IgD-negative memory B cell (primary cell): ENCODE measurements around the gene COL20A1. TPM values are rescaled to one million over a fixed set of nuclear protein-coding genes. Genes with fewer than 3 reads are reported as not detected.

Source experiments
- H3K27ac Mint-ChIP-seq, 3 donors: one replicate each; pipeline ENCODE4 v1.8.0; 2020 to 2022; ENCODE audit warnings: mild to moderate bottlenecking in 3 of 3, mixed read lengths in 3 of 3, moderate library complexity in 1 of 3
- H3K27me3 Mint-ChIP-seq: one replicate; pipeline ENCODE4 v1.8.0; 2021; ENCODE audit warnings: mixed read lengths
- H3K36me3 Mint-ChIP-seq: one replicate; pipeline ENCODE4 v1.8.0; 2020; ENCODE audit warnings: mild to moderate bottlenecking, mixed read lengths
- H3K4me1 Mint-ChIP-seq, 3 donors: one replicate each; pipeline ENCODE4 v1.8.0; 2020 to 2022; ENCODE audit warnings: mixed read lengths in 3 of 3, mild to moderate bottlenecking in 1 of 3
- H3K4me3 Mint-ChIP-seq, 4 donors: one replicate each; pipeline ENCODE4 v1.8.0; 2020 to 2022; ENCODE audit warnings: mild to moderate bottlenecking in 4 of 4, mixed read lengths in 4 of 4, moderate library complexity in 3 of 4
- H3K9me3 Mint-ChIP-seq, 3 donors: one replicate each; pipeline ENCODE4 v1.8.0; 2020 to 2021; ENCODE audit warnings: mixed read lengths in 3 of 3, mild to moderate bottlenecking in 1 of 3
- polyA plus RNA-seq: library from polyadenylated mRNA; unstranded; fragments of 300-500 nt; fragmentation: Illumina TruSeq; gene quantifications from one replicate; pipeline ENCODE4 v1.2.3, GENCODE V29; 2021

The COL20A1 gene
- polyA plus RNA-seq, 1 donor from 2014 or later: not detected

DNA sequence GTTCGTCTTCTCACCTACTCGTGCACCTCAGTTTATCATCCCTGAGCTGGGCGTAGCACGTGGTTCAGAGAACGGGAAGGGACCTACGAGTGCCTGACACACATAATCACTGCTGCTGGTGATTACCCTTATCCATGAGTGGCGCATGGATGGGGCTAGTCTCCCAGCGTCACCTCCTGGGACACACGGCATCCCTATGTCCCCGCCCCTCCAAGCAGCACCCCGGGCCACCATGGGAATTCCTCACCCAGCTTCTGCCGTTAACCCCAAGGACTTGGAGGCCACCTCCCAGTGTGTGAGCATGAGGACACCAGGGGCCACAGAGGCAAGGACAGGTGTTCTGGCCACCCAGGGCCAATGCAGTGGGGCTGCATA is 58.3 kb downstream of the COL20A1 start:
- Mint-ChIP-seq H3K36me3 (no peaks in the 10 kb centered on the region), H3K9me3 (peaks cover 0 to 4% (median 0%) of the 10 kb centered on the region in 3 donors), H3K4me3 (no peak overlapping the region), H3K27me3 (no peaks in the 10 kb centered on the region), H3K27ac (no peak overlapping the region), H3K4me1 (no peaks in the 10 kb centered on the region)

DNA sequence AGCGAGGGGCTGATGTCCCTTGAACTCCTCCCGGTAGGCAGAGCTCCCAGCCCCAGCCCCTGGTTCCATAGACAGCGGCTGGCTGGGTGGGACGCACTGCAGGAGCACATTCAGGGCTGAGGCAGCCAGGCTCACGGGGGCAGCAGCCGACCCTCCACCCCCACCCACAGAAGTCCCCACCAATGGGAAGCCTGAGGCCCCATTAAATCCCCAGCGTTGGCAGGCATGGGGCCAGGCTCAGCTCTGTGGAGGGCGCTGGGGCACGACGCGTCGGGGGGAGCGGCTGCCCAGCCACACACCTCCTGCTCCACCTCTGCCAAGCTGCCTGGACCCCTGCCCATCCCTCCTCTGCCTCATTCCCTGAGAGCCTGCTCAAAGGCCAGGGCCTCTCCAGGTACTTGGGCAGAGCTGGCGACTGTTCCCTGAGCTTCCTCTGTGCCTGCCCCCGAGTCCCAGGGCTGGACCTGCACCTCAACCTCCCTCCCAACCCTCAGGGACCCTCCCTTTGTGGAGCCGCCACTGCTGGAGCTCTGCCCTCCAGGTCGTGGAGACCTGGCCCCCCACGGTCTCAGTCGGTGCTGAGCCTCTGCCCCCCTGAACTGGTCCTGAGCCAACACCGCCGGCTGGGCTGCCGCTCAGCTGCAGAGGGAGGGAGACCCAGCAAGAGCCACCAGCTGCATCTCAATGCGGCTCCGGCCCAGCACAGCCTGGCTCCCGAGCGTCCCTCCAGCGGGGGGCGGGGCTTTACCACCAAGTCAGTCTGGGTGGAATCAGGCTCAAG is 59.0 kb downstream of the COL20A1 start:
- Mint-ChIP-seq H3K27me3 (no peaks in the 10 kb centered on the region), H3K36me3 (no peaks in the 10 kb centered on the region), H3K4me1 (no peaks in the 10 kb centered on the region), H3K27ac (no peak overlapping the region), H3K4me3 (no peak overlapping the region), H3K9me3 (peaks cover 0 to 4% (median 0%) of the 10 kb centered on the region in 3 donors)

DNA sequence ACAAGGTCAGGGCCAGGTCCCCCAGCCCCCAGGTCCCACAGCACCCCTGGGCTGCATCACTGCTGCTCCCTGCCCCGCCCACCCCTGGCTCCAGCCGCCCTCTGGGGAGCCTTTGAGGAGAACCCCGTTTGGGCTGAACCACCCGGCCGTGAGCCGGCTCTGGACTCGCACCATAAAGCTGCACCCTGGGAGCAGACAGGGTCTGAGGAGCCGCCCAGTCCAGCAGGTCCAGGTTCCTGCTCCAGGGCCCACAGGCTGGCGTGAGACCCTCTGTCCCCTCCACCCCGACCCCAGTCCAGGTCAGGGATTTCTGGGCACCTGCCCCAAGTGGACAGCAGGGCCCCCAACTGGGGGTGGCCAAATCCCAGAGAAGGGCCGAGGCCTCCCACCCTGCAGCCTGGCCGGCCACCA is 59.8 kb downstream of the COL20A1 start:
- no peaks in the 10 kb centered on the region for H3K4me1 Mint-ChIP-seq
- H3K36me3 Mint-ChIP-seq: no peaks in the 10 kb centered on the region
- H3K27ac Mint-ChIP-seq: no peak overlapping the region
- no peaks in the 10 kb centered on the region for H3K27me3 Mint-ChIP-seq
- peaks cover 0 to 4% (median 0%) of the 10 kb centered on the region in 3 donors for H3K9me3 Mint-ChIP-seq
- no peak overlapping the region for H3K4me3 Mint-ChIP-seq

DNA sequence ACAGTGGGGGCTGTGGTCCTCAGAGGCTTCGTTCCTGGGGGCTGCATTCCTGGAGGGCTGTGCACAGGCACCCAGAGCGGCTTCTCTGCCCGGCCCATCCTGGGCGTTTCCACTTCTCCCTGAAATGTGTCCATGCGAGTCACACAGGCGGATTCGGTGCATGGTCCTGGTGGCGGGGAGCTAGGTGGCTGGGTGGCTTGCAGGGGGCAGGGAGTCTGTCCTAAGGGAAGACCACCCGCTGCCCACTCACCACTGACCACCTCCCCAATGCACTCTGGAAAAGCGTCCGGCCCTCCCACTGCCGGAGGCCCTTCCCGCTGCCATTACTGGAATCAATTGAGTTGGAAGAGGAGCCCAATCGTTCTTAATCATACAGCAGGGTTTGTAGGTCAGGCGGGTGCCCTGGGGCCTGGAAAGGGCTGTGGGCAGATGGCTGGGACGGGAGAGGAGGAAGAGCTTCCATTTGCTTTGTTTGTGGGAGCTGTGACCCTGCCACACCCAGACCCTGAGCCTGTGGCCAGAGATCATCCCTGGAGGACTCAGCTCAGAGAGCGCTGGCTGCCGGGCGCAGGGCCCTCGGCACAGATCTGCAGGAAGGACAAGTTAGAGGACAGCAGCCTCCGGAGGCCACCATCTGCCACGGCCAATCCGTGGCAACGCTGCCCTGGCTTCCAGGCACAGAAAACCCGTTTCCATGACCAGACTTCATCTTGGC is 61.8 kb downstream of the COL20A1 start:
- Mint-ChIP-seq H3K27me3 (peaks cover 3% of the 10 kb centered on the region), H3K4me3 (no peak overlapping the region), H3K27ac (no peak overlapping the region), H3K36me3 (no peaks in the 10 kb centered on the region), H3K9me3 (peaks cover 0 to 4% (median 0%) of the 10 kb centered on the region in 3 donors), H3K4me1 (no peaks in the 10 kb centered on the region)

DNA sequence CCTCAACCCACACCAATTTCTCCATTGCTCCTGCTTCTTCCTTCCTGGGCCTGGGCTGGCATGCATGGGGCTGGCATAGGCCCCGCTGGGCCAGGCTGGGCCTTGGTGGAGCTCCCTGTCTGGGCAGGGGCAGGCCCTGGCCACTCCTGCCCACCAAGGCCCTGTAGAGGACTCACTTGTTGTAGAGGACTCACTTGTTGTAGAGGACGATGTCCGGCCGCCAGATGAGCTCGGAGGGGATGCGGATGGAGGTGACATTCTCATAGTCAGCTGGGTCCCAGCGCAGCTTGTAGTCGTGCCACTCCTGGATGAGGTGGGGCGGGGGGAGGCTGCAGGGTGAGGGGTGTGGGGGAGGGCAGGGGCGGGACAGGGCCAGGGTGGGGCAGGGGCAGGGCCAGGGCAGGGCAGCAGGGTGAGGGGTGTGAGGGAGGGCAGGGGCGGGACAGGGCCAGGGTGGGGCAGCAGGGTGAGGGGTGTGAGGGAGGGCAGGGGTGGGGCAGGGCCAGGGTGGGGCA is 62.9 kb downstream of the COL20A1 start:
- no peaks in the 10 kb centered on the region for H3K4me1 Mint-ChIP-seq
- H3K9me3 Mint-ChIP-seq: no peaks in the 10 kb centered on the region
- H3K36me3 Mint-ChIP-seq: no peaks in the 10 kb centered on the region

DNA sequence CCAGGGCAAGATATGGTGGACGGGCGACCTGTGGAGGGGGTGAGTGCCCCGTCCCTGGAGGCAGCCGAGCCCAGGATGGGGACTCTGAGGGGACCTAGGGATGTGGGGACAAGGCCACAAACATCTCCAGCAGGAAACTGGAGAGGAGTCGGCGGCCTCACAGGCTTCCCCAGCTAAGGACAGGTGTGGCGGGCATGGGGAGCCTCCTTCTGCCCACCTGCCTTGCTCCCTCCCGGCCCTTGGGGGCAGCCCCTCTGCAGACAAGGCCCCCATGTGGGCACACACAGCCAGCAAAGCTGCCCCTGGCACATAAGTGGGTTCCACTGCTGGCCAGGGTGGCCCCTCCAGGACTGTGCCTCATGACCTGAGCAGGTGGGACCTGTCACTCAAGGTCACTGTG is 63.5 kb downstream of the COL20A1 start:
- Mint-ChIP-seq H3K36me3 (no peaks in the 10 kb centered on the region), H3K27ac (no peak overlapping the region), H3K4me3 (no peak overlapping the region), H3K27me3 (peaks cover 6% of the 10 kb centered on the region), H3K4me1 (no peaks in the 10 kb centered on the region), H3K9me3 (no peaks in the 10 kb centered on the region)

More for the DNA sequence above, 62.9 kb downstream of the COL20A1 start:
- Mint-ChIP-seq H3K27ac (no peak overlapping the region), H3K4me3 (no peak overlapping the region), H3K27me3 (peaks cover 6% of the 10 kb centered on the region)

DNA sequence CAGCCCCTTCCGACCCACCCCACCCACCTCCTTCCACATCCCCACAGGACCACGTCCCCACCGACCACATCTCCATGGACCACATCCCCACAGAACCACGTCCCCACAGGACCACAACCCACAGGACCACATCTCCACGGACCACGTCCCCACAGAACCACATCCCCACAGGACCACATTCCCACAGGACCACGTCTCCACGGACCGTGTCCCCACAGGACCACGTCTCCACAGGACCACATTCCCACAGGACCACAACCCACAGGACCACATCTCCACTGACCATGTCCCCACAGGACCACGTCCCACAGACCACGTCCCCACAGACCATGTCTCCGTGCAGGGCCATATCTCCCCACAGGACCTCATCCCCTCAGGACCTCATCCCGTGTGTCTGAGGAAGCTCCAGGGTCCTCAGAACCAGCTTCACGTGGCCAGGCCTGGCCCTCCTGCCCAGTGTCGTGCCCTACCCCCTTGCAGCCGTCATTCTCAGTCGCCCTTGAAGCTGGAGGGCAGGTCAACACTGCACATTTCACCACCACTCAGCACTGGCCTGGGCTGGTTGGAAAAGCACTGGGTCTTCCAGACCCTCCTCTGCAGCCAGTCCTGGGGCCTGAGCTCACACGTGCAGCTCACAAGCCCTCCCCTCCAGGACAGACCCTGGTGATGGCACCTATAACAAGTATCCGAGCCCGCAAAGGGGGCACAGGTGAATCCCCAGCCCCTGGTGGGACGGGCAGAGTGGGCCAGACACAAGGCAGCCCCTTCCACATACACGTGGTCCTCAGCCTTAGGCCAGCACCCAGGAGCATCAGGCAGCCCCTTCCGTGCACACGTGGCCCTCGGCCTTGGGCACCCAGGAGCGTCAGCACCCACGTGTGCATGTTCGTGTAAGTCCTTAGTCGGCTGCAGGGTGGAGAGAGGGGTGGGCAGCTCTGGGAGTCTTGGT is 64.2 kb downstream of the COL20A1 start:
- Mint-ChIP-seq H3K4me1 (no peaks in the 10 kb centered on the region), H3K9me3 (no peaks in the 10 kb centered on the region), H3K4me3 (no peak overlapping the region), H3K27me3 (peaks cover 6% of the 10 kb centered on the region), H3K36me3 (no peaks in the 10 kb centered on the region), H3K27ac (no peak overlapping the region)

DNA sequence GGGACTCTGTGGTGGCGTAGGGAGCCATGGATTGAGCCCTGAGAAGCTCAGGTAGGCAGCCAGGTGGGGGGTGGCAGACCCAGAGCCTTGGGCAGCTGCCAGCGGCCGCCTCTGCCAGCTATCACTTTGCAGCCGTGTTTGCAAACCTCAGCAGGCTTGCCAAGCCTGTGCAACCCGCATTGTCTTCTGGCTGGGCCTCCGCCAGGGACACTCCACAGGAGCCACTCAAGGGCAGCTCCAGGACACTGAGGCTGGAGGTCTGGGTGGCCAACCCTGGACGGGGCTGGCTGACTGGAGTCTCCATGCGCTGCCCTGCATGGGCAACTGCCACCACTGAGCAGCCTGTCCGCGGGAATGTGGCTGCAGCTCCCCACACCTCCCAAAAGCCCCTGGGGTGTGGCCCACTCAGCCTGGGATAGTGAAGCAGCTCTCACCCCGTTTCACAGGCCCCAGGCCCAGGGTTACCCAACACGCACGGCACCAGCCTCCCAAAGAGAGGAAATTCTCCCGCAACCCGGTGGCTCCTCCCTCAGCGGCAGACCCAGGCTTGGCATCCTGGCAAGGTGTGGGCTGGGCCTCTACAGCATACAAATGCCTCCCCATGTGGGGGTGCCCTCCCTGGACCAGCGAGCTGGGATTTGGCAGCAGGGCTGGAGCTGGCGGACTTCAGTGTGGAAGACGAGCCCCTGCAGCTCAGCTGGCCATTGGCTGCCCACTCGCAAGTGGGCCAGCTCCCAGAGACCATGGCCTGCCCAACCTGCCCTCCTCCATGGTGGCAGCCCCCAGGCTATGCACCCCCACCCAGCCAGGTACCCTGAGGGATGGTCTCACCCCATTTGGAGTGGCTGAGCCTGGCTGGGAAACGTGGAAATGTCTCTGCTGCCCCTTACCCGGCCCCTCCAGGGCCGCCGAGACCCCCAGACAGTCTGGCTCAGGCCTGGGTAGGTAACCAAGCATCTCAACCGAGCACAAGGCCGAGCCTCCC is 65.2 kb downstream of the COL20A1 start:
- Mint-ChIP-seq H3K36me3 (no peaks in the 10 kb centered on the region), H3K27ac (no peak overlapping the region), H3K4me1 (peaks cover 0 to 2% (median 0%) of the 10 kb centered on the region in 3 donors), H3K4me3 (no peak overlapping the region), H3K27me3 (peaks cover 12% of the 10 kb centered on the region), H3K9me3 (no peaks in the 10 kb centered on the region)

DNA sequence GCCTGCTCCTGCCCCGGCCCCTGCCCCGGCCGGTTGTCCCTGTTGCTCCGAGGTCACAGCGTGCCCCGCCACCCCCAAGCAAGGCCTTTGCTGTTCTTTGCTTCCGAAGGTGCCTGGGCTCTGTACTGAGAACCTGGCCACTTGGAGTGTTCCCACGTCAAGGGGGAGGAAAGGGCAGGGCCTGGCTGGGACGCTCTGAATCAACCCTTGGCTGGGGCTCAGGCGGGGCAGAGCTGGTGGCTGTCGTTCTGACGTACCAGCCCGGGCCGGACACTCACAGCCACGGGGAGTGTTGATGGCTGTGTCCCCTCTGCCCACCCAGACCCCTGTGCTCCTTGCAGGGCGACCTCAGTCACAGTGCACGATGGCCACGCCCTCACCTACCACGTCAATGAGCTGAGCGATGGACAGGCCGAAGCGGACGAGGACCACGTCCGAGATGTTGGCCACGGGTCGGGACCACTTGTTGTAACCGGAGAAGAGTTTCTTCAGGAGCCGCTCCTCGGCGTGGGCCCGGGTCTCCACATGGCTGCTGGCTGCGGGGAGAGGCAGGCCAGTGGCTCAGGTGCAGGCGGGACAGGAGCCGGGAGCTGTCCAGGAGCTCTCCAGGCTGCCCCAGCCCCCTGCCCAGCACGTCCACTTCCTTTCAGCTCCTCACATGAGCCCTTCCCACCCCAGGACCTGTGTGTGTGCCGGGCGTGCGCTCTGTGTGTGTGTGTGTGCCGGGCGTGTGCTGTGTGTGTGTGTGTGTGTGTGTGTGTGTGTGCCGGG is 66.4 kb downstream of the COL20A1 start:
- no peaks in the 10 kb centered on the region for H3K36me3 Mint-ChIP-seq
- no peak overlapping the region for H3K4me3 Mint-ChIP-seq
- no peak overlapping the region for H3K27ac Mint-ChIP-seq
- peaks cover 0 to 2% (median 0%) of the 10 kb centered on the region in 3 donors for H3K4me1 Mint-ChIP-seq
- H3K27me3 Mint-ChIP-seq: peaks cover 16% of the 10 kb centered on the region
- H3K9me3 Mint-ChIP-seq: no peaks in the 10 kb centered on the region

DNA sequence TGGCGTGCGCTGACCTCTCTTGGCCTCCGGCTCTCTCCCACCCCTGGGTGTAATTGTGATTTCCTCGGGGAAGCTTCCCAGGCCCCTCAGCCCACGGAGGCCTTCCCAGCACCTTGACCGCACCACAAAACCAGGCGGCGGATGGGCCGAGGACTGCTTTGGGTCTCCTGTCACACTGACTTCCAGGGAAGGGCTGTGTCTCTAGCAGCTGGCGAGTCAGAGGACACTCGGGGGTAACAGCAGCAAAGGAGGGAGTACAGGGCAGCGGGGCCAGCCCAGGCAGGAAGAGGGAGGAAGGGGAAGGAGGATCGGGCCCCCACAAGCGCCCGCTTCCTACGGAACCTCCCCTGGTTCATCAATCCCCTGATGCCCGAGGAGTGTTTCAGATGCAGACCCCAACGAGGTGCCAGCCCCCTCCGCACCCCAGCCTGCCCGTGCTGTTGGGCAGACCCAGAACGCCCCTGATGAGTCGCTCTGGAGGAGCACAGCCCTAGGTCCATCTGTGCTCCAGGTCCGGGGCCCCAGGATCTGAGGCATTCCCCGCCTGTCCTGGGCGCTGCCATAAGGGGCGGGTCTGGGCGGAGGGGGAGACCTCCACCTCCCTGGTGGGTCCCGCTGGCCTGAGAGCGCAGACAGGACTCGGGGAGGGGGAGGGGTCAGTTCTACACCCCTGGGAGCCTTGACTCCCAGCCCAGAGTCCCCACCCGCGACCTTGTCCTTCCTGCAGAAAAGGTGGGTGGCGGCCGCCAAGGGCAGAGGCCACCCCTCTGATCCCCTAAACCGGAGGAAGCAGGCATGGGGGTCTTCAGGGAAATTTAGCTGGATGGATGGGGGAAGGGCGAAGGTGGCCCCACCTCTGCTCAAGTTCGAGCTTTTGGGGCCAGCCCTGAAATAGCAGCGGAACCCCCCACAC is 67.2 kb downstream of the COL20A1 start:
- Mint-ChIP-seq H3K9me3 (no peaks in the 10 kb centered on the region), H3K27me3 (peaks cover 16% of the 10 kb centered on the region), H3K27ac (no peak overlapping the region), H3K4me1 (peaks cover 0 to 2% (median 0%) of the 10 kb centered on the region in 3 donors), H3K4me3 (no peak overlapping the region), H3K36me3 (no peaks in the 10 kb centered on the region)

DNA sequence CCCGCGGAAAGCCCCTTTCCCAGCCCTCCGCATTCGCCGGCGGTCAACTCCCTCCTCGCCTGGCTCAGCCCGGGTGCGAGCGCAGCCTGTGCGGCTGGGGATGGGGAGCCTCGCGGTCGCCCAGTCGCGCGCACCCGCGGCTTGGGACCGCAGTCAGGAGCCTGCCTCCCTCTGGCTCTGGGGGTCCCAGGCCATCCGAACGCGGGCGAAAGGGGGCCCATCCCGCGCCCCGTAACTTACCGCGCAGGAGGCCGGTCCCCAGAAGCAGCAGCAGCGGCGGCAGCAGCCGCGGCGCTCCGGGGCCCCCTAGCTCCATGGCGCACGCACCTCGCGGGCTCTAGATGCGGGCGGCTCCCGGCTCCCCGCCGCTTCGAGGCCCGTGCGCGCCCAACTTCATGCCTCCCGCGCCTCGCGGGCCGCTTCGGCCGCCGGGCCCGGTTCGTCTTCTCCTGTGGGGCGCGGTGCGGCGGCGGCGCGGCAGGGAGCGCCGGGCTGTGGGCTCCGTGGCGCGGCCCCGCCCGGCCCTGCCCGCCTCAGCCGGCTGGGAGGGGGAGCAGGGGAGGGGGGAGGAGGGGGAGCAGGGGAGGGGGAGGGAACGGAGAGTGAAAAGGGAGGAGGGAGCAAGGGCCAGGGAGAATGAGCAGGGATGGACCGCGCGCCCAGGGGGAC is 68.0 kb downstream of the COL20A1 start, which contains the start of gene CHRNA4:
CHRNA4 (minus strand) TSS at position 500 of the 669 bp plus-strand sequence; CDS start at position 316, 184 bp downstream.
- Mint-ChIP-seq H3K4me3 (no peak within 1 kb of the TSS), H3K36me3 (no peaks in the 10 kb centered on the region), H3K27ac (no peak within 1 kb of the TSS), H3K27me3 (peaks cover 16% of the 10 kb centered on the region), H3K4me1 (peaks cover 0 to 2% (median 0%) of the 10 kb centered on the region in 3 donors), H3K9me3 (no peaks in the 10 kb centered on the region)
